ENCODE data around the gene ENO1.
"Not testable (repeated sequence)": the region's sequence is repeated elsewhere in the genome, so short reads cannot be mapped to it uniquely, and the experiment has no call there.

The ENO1 gene

GRCh38 chr1:8845104-8846097 is 33.1 kb downstream of the ENO1 start:
- DNase-seq: no peak

DNA sequence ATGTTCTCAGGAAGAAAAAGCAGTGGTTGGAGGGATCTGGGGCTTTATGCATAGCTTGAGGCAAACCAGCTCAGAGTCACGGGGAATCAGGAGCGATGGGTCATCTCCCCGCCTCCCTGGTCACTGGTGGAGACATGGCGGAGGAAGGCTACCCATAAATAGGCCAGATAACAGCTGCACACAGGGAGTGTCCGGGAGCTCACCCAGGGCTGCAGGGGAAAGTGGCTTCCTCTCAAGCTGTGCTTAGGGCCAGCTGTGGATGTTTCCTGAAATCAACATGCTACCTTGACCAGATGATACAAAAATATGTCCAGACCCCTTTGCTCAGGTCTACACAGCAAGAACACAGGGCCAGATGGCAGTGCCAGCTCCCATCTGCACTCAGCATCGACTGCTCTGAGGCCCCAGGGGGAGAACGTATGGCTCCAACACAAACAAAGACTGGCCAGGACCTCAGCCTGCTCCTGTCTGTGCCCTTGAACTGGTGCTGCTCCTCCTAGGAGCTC is 33.9 kb downstream of the ENO1 start:
- no peak for DNase-seq

- DNase-seq: no peak
Observed at GRCh38 chr1:8841395-8841794, 37.1 kb downstream of the ENO1 start.

DNA sequence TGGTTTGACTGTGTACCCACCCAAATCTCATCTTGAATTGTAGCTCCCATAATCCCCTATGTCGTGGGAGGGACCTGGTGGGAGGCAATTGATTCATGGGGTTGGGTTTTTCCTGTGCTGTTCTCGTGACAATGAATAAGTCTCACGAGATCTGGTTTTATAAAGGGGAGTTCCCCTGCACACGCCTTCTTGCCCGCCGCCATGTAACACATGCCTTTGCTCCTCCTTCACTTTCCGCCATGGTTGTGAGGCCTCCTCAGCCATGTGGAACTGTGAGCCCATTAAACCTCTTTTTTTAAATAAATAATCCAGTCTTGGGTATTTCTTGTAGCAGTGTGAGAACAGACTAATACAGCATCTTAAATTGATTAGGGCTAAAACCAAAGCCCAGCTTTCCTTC is 38.5 kb downstream of the ENO1 start:
- DNase-seq: no peak

- DNase-seq: no peak
Observed at GRCh38 chr1:8835941-8836643, 42.4 kb downstream of the ENO1 start.

GRCh38 chr1:8831340-8831739 is 47.1 kb downstream of the ENO1 start:
- no peak for DNase-seq

- DNase-seq: not testable (repeated sequence)
Observed at GRCh38 chr1:8830732-8831131, 47.8 kb downstream of the ENO1 start.

GRCh38 chr1:8825985-8826481 is 52.5 kb downstream of the ENO1 start:
- DNase-seq: no peak

DNA sequence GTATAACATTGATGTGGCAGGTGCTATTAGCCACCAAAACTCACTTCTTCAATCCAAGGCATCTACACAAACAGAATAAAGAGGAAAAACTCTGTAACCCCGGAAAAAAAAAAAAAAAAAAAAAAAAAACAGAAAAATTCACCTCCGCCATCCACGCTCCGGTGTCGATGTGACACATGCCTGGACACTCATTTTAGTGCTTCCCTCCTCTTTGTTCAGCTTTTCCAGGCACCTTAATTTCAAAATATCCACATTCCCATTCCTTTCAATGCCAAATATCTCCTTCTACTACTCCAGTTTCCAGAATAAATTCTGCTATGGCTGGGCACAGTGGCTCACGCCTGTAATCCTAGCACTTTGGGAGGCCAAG is 55.2 kb downstream of the ENO1 start:
- DNase-seq: no peak

- DNase-seq: no peak
Observed at GRCh38 chr1:8822373-8823294, 55.9 kb downstream of the ENO1 start.

- no peak for DNase-seq
Observed at GRCh38 chr1:8821084-8821483, 57.4 kb downstream of the ENO1 start.

- not testable (repeated sequence) for DNase-seq
Observed at GRCh38 chr1:8818789-8819188, 59.7 kb downstream of the ENO1 start.

DNA sequence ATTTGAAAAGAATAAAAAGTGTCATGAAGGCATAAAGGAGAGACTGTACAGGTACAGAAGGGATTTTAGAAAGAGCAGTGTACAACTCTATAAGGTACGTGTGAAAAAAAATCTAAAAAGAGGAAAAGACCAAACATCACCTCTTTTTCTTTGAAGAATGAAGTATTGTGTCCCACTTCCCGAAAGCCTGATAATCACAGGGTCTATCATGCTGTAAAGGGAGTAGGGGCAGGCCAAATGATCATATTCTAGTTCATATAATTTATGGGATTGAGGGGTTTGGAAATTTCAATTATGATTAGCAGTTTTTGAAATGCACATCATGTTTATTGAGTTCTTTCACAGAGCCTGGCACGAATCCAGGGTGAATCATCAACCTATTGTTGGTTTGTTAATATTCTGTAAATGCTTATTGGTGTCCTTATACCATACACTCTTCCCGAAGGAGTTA is 60.1 kb downstream of the ENO1 start:
- peak in 3 of 14 donors; percentile 7 to 39 (median 9) for DNase-seq

- DNase-seq: peak; percentile 41 to 93 (median 84)
Observed at GRCh38 chr1:8817412-8818324, 60.8 kb downstream of the ENO1 start, which contains the start of gene RERE. TSS of gene RERE (minus strand) at chr1:8817640.

DNA sequence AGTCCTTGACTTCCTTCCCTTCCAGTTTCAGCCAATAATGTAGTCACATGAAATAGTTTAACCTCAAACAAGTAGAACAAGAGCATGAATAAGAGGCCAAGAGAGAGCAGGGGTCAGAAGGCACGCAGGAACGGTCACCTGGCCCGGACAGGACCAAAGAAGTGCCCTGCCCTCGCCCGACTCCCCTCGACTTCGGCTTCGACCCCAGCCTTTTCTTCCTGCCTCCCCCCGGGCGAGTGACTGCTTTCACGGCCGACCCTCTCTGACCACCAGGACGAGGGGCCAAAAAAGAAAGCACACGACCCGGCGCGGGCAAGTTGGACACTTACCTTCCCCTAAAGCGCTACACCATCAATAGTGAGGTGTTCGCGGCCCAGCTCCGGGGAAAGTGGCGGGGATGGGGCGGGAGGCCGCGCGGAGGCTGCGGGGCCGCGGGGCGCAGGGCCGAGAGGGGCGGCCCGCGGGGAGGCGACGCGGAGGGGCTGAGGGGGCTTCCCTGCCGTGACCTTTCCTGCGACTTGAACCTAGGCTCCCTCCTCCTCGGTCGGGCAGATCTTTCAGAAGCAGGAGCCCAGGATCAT is 61.6 kb downstream of the ENO1 start:
- peak in 9 of 14 donors; percentile 3 to 55 (median 34) for DNase-seq

DNA sequence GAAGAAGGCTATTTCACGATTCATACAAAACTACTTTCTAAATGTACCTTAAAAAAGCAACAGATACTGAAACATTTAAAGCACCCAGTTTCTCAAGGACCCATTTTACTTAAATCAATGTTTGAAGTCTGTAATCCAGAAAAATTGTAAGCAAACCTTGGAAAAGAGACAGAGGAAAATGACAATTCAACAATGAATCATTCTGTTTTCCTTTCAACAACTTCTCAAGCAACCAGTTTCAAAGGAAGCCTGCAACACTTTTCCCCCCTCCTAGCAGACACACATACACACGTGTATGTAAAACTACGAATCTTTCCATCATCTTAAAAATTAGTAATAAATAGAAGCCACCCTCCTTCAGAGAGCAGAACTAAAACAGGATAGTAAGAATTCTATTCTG is 62.2 kb downstream of the ENO1 start:
- DNase-seq: peak in 1 of 14 donors; percentile 37

- peak in 12 of 14 donors; percentile 9 to 64 (median 45) for DNase-seq
Observed at GRCh38 chr1:8815582-8816151, 62.8 kb downstream of the ENO1 start.

- DNase-seq: peak in 6 of 14 donors; percentile 8 to 31 (median 18)
Observed at GRCh38 chr1:8814865-8815264, 63.6 kb downstream of the ENO1 start.

GRCh38 chr1:8813991-8814390 is 64.5 kb downstream of the ENO1 start:
- DNase-seq: no peak
